DOHH2 (cell line): ENCODE data around the gene ATP6V1E1.

Experiments
- CTCF ChIP-seq: fragments of 200-600 bp; sonication (generic); IDR thresholded peaks from one replicate; pipeline ENCODE4 v1.5.1; 2014; ENCODE audit warnings: antibody characterized with exemption, mild to moderate bottlenecking, low read depth, low read length; ENCODE audit not compliant: poor library complexity, severe bottlenecking
- EZH2phosphoT487 ChIP-seq: fragments of 200-600 bp; sonication (generic); IDR thresholded peaks from 2 replicates; pipeline ENCODE4 v1.6.1; 2017; ENCODE audit warnings: borderline replicate concordance, mild to moderate bottlenecking, antibody characterized with exemption, low read length, moderate library complexity, mixed read lengths

DNA sequence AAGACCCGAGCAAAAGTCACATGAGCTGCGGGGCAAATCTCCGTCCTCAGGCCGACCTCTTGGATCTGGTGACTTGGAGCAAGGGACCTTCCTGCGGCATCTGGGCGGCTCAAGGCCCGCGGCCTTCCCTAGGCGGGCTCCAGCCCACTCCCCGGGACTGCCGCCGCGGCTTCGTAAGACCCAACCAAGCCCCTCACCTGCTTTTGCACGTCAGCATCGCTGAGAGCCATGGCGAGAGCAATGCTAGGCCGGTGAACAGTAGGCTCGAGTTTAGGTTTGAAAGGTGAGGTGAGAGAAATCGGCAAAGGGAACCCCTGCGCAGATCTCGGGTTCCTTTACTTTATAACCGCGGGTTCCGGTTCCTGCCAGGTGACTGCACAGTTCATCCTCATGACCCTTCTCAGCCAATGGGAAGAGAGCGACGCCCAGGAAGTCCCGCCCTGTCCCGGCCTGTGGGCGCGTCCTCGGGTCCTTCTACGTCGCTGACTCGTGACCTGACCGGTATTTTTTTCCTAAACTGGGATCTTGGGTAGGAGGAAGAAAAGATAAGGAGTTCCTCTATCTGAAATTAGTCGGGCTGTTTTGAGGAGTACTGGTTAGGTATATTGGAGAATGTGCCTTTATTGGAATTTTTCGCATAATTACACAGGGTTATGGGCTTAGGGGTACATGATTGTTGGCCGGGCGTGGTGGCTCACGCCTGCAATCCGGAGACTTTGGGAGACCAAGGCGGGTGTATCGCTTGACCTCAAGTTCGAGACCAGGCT lies at the start of gene ATP6V1E1:
- TF ChIP-seq CTCF = no peak
- TF ChIP-seq EZH2phosphoT487 = no peak
